Endothelial cell of umbilical vein (primary cell): Measurements from ENCODE around the gene DCUN1D2. TPM values are rescaled to one million over a fixed set of nuclear protein-coding genes. Genes with fewer than 3 reads are reported as not detected.

ENCODE experiments used
- BruUV-seq: library from RNA; stranded (reverse); fragments of 400-500 nt; replicated peaks from 2 replicates; lab custom pipeline; 2021; lab: Mats Ljungman, UMichigan
- CTCF ChIA-PET: fragments of 300-600, 350-600 bp; sonication (Branson Sonifier 250); formaldehyde crosslinking; loops from one replicate; lab custom pipeline; 2021; ENCODE audit warnings: antibody characterized with exemption, inconsistent platforms; lab: Charles Lee
- POLR2A ChIA-PET: fragments of 300-600, 350-600 bp; sonication (Branson Sonifier 250); formaldehyde crosslinking; loops from one replicate; lab custom pipeline; 2021; ENCODE audit warnings: antibody characterized with exemption, inconsistent platforms; lab: Charles Lee
- DNase-seq: peaks from one replicate; pipeline ENCODE4 v3.0.0-alpha.2; 2011; ENCODE audit warnings: low read depth, low spot score
- FAIRE-seq: peaks from 2 replicates; lab custom pipeline; 2011; peaks lifted over from hg19 to GRCh38; lab: Jason Lieb, UNC
- H2AFZ ChIP-seq: 2 replicates; pipeline ENCODE4 v1.6.0; 2012; ENCODE audit warnings: low read depth, low read length, control low read depth, inconsistent platforms
- H3K27ac ChIP-seq: 2 replicates; pipeline ENCODE4 v1.5.1; 2011; ENCODE audit warnings: low read depth, mild to moderate bottlenecking, control low read depth, low read length, moderate library complexity; ENCODE audit not compliant: insufficient read depth
- H3K27me3 ChIP-seq, 2 experiments: 2 replicates each; pipeline versions ENCODE4 v1.6.0 to v1.6.1; 2011; ENCODE audit warnings: low read length in 2 of 2, mixed read lengths in 1 of 2; ENCODE audit not compliant: control insufficient read depth in 2 of 2, insufficient read depth in 2 of 2
- H3K36me3 ChIP-seq, 2 experiments: 2 replicates in 1 of 2; 3 replicates in 1 of 2; pipeline ENCODE4 v1.5.1; 2011; ENCODE audit warnings: low read length in 2 of 2, mild to moderate bottlenecking in 1 of 2, moderate library complexity in 1 of 2; ENCODE audit not compliant: control insufficient read depth in 2 of 2, insufficient read depth in 2 of 2; ENCODE audit errors: extremely low read depth in 1 of 2
- H3K4me1 ChIP-seq: 3 replicates; pipeline ENCODE4 v1.5.1; 2011; ENCODE audit warnings: mild to moderate bottlenecking, low read length; ENCODE audit not compliant: control insufficient read depth, insufficient read depth; ENCODE audit errors: extremely low read depth
- H3K4me2 ChIP-seq: 2 replicates; pipeline ENCODE4 v1.6.1; 2011; ENCODE audit warnings: low read length, control low read depth, mixed read lengths; ENCODE audit not compliant: insufficient read depth
- H3K4me3 ChIP-seq, 3 experiments: fragments of 200-600 bp in 1 of 3; sonication (generic), shearing (Covaris generic) in 1 of 3; replicated peaks in 1 of 3; 2 replicates each; pipeline ENCODE4 v1.5.1; 2011 to 2016; ENCODE audit warnings: control low read depth in 3 of 3, low read length in 3 of 3, mild to moderate bottlenecking in 2 of 3, inconsistent platforms in 1 of 3, low read depth in 1 of 3, moderate library complexity in 1 of 3; ENCODE audit not compliant: insufficient read depth in 1 of 3
- H3K79me2 ChIP-seq: 2 replicates; pipeline ENCODE4 v1.6.0; 2012; ENCODE audit warnings: low read length, inconsistent platforms; ENCODE audit not compliant: control insufficient read depth, insufficient read depth
- H3K9ac ChIP-seq: replicated peaks from 2 replicates; pipeline ENCODE3; 2011; ENCODE audit warnings: low read length, control low read depth; ENCODE audit not compliant: insufficient read depth; ENCODE audit errors: extremely low read depth
- H3K9me1 ChIP-seq: replicated peaks from 3 replicates; pipeline ENCODE4 v1.6.0; 2011; ENCODE audit warnings: mild to moderate bottlenecking, low read length; ENCODE audit not compliant: control insufficient read depth, insufficient read depth; ENCODE audit errors: extremely low read depth
- H3K9me3 ChIP-seq: replicated peaks from 2 replicates; pipeline ENCODE4 v1.5.1; 2012; ENCODE audit warnings: low read length, inconsistent platforms; ENCODE audit not compliant: control insufficient read depth, insufficient read depth
- H4K20me1 ChIP-seq: replicated peaks from 2 replicates; pipeline ENCODE3; 2011; ENCODE audit warnings: mild to moderate bottlenecking, low read length; ENCODE audit not compliant: control insufficient read depth, insufficient read depth; ENCODE audit errors: extremely low read depth
- EZH2 ChIP-seq: IDR thresholded peaks from 2 replicates; pipeline ENCODE4 v1.6.1; 2012; ENCODE audit warnings: borderline replicate concordance, low read depth, mild to moderate bottlenecking, moderate library complexity, low read length, inconsistent platforms; ENCODE audit not compliant: severe bottlenecking
- FOS ChIP-seq: IDR thresholded peaks from 2 replicates; pipeline ENCODE4 v1.6.1; 2011; ENCODE audit warnings: mild to moderate bottlenecking, low read length, moderate library complexity, borderline replicate concordance; ENCODE audit not compliant: insufficient read depth
- GATA2 ChIP-seq: IDR thresholded peaks from 2 replicates; pipeline ENCODE4 v1.7.0; 2011; ENCODE audit warnings: low read depth, mild to moderate bottlenecking, moderate library complexity, mixed read lengths, low read length; ENCODE audit not compliant: insufficient read length, insufficient read depth
- JUN ChIP-seq: IDR thresholded peaks from 2 replicates; pipeline ENCODE4 v1.6.1; 2011; ENCODE audit warnings: borderline replicate concordance, low read depth; ENCODE audit not compliant: insufficient read length, insufficient read depth
- MYC ChIP-seq: IDR thresholded peaks from one replicate; pipeline ENCODE4 v1.6.1; 2011; ENCODE audit warnings: mild to moderate bottlenecking, low read depth, low read length
- POLR2A ChIP-seq: IDR thresholded peaks from 2 replicates; pipeline ENCODE4 v1.6.1; 2012; ENCODE audit warnings: low read depth, mild to moderate bottlenecking, control low read depth, low read length
- POLR2AphosphoS5 ChIP-seq: IDR thresholded peaks from 2 replicates; pipeline ENCODE4 v1.6.1; 2012; ENCODE audit warnings: low read depth, mild to moderate bottlenecking, control low read depth, low read length, moderate library complexity; ENCODE audit not compliant: insufficient read depth
- dilution Hi-C: fragments of 300-500 bp; cut with MboI; formaldehyde crosslinking; loops from one replicate; pipeline ENCODE4 v1.15.0; 2019; ENCODE audit warnings: low sequenced_read_pairs; ENCODE audit not compliant: extremely low pct_ligation_motif_present
- intact Hi-C: fragments of 100-400 bp; cut with micrococcal nuclease; formaldehyde crosslinking; loops from one replicate; pipeline ENCODE4 v1.10.0; 2022
- polyA plus RNA-seq, 4 experiments: library from polyadenylated mRNA; depleted of rRNA in 3 of 4; stranded (reverse) in 3 of 4; unstranded in 1 of 4; fragments of >200 nt; gene quantifications; 2 replicates each; pipeline versions ENCODE4 v1.2.1 to v1.2.3, GENCODE V29; 2011 to 2012; ENCODE audit warnings: missing spikeins in 1 of 4
- total RNA-seq: library from RNA; stranded (reverse); gene quantifications from 2 replicates; pipeline ENCODE4 v1.2.3, GENCODE V29; 2021
- TF ChIP-seq, protein P1 (sequence below), 2 donors: IDR thresholded peaks; 1 replicate in 1 of 2; 2 replicates in 1 of 2; pipeline ENCODE4 v1.5.1; 2011; ENCODE audit warnings: low read length in 2 of 2, mild to moderate bottlenecking in 2 of 2, moderate library complexity in 2 of 2, control low read depth in 1 of 2, inconsistent platforms in 1 of 2, low read depth in 1 of 2; ENCODE audit not compliant: insufficient read depth in 1 of 2; ENCODE audit errors: extremely low read depth in 1 of 2
- TF ChIP-seq, protein P2 (sequence below): IDR thresholded peaks from 2 replicates; pipeline ENCODE4 v1.6.1; 2011; ENCODE audit not compliant: insufficient read depth, insufficient read length

DCUN1D2 gene
- total and polyA plus RNA-seq, 2 donors (not counting 3 experiments of a cell fraction or from before 2014, with no cell fraction given), result 10.5 to 24.9 TPM

DNA sequence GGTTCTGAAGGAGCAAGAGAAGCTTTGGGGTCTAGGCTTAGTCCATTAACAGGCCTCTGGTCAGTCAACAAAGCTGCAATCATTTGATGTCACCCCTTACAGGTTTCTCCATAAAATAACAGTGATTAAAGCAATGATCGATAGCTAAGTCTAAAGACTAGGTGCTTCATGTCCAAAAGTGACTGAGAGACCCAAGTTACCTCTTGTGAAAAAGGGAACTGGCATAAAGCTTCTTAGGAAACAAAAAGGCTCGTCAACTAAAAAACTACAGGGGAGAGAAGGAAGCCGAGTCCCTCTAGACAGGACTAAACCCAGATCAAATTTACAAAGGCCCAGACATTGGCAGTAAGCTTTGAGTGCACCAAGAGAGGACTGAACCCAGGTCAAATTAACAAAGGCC lies 2.2 kb downstream of the DCUN1D2 start:
- H3K27ac ChIP-seq, result no peak overlapping the region
- H3K9me1 ChIP-seq, result no peaks in the 10 kb centered on the region
- H3K9ac ChIP-seq, result no peak overlapping the region
- no peaks in the 10 kb centered on the region for H3K9me3 ChIP-seq
- H4K20me1 ChIP-seq, result no peaks in the 10 kb centered on the region
- H3K27me3 ChIP-seq, result no peaks in the 10 kb centered on the region
- no peak for DNase-seq
- H3K4me2 ChIP-seq, result no peak overlapping the region
- peak; percentile 8 for FAIRE-seq
- POLR2A ChIA-PET, result no interaction called here
- H2AFZ ChIP-seq, result no peak overlapping the region
- no peak overlapping the region for H3K4me3 ChIP-seq
- H3K79me2 ChIP-seq, result peaks cover 75% of the 10 kb centered on the region
- H3K36me3 ChIP-seq, result peaks cover 0 to 7% of the 10 kb centered on the region in 2 experiments
- TF ChIP-seq POLR2A (no peak), MYC (no peak), JUN (no peak), EZH2 (no peak), GATA2 (no peak)
- BruUV-seq, result no TSS peak
- H3K4me1 ChIP-seq, result peaks cover 26% of the 10 kb centered on the region
- dilution Hi-C loops, result no loop called here
- intact Hi-C loops, result no loop called here
- CTCF ChIA-PET, result interaction anchor here (0.7 to 1.3 kb wide), 2 partner anchors 30 to 74 kb away, joined by 3 read pairs; no protein-coding TSS in a partner anchor

DNA sequence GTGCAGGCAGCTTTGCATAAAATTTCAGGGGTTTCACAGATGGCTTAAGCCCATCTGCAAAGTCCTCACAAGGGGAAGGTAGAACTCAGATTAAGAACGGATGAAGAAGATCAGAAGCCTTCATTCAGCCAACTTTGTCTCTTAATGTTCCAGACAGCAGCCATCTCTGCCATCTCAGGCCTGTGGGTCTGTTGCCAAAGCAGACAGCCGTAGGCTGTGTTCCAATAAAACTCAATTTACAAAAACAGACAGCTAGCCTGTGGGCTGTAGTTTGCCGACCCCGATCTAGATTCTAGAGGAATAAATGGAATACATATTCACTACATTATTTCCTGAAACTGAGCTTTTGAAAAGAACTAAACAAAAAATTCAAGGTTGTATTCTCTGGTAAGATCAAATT lies 3.8 kb downstream of the DCUN1D2 start:
- no peak overlapping the region for H3K4me3 ChIP-seq
- peaks cover 11% of the 10 kb centered on the region for H3K4me1 ChIP-seq
- CTCF ChIA-PET, result no interaction called here
- dilution Hi-C loops, result no loop called here
- H3K9ac ChIP-seq, result no peak overlapping the region
- FAIRE-seq (no peak), DNase-seq (no peak)
- TF ChIP-seq, protein P1, sequence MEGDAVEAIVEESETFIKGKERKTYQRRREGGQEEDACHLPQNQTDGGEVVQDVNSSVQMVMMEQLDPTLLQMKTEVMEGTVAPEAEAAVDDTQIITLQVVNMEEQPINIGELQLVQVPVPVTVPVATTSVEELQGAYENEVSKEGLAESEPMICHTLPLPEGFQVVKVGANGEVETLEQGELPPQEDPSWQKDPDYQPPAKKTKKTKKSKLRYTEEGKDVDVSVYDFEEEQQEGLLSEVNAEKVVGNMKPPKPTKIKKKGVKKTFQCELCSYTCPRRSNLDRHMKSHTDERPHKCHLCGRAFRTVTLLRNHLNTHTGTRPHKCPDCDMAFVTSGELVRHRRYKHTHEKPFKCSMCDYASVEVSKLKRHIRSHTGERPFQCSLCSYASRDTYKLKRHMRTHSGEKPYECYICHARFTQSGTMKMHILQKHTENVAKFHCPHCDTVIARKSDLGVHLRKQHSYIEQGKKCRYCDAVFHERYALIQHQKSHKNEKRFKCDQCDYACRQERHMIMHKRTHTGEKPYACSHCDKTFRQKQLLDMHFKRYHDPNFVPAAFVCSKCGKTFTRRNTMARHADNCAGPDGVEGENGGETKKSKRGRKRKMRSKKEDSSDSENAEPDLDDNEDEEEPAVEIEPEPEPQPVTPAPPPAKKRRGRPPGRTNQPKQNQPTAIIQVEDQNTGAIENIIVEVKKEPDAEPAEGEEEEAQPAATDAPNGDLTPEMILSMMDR (IDR thresholded peaks at IDR 0.05; ENCODE audit: extremely low read depth in 1 of 2, insufficient read depth in 1 of 2, low read depth in 1 of 2, low read length in 2 of 2), result no peak
- TF ChIP-seq JUN (no peak), EZH2 (no peak), POLR2AphosphoS5 (no peak), MYC (no peak), GATA2 (no peak), FOS (no peak), POLR2A (no peak)
- TF ChIP-seq, protein P2, sequence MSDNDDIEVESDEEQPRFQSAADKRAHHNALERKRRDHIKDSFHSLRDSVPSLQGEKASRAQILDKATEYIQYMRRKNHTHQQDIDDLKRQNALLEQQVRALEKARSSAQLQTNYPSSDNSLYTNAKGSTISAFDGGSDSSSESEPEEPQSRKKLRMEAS, result no peak
- peaks cover 0 to 7% of the 10 kb centered on the region in 2 experiments for H3K36me3 ChIP-seq
- H3K9me3 ChIP-seq, result no peaks in the 10 kb centered on the region
- no peaks in the 10 kb centered on the region for H3K27me3 ChIP-seq
- POLR2A ChIA-PET, result no interaction called here
- no peaks in the 10 kb centered on the region for H3K9me1 ChIP-seq
- no peak overlapping the region for H3K4me2 ChIP-seq
- intact Hi-C loops, result no loop called here
- H4K20me1 ChIP-seq, result no peaks in the 10 kb centered on the region
- peaks cover 66% of the 10 kb centered on the region for H3K79me2 ChIP-seq
- H2AFZ ChIP-seq, result no peak overlapping the region
- no TSS peak for BruUV-seq
- H3K27ac ChIP-seq, result no peak overlapping the region
